Mesenchymal stem cell (in vitro differentiated cells and primary cell): ENCODE data around the gene FCGR3A.
"Not testable (repeated sequence)": the region's sequence is repeated elsewhere in the genome, so short reads cannot be mapped to it uniquely, and the experiment has no call there.

Experiments
- DNase-seq: peaks from one replicate; pipeline ENCODE4 v3.0.0-alpha.2; 2013
- H2AFZ ChIP-seq: one replicate; pipeline ENCODE4 v1.6.1; 2013; ENCODE audit warnings: low read depth, mild to moderate bottlenecking, control low read depth, inconsistent platforms, low read length, moderate library complexity
- H2AK5ac ChIP-seq: 2 replicates; pipeline ENCODE4 v1.6.1; 2013; ENCODE audit warnings: low read length, moderate library complexity, mild to moderate bottlenecking, inconsistent platforms; ENCODE audit not compliant: severe bottlenecking
- H2BK120ac ChIP-seq: one replicate; pipeline ENCODE4 v1.6.1; 2013; ENCODE audit warnings: low read depth, mild to moderate bottlenecking, inconsistent platforms, low read length, moderate library complexity
- H2BK12ac ChIP-seq, 2 experiments: one replicate each; pipeline ENCODE4 v1.6.1; 2013; ENCODE audit warnings: inconsistent platforms in 2 of 2, low read length in 2 of 2, mild to moderate bottlenecking in 2 of 2, moderate library complexity in 2 of 2, control low read depth in 1 of 2
- H2BK15ac ChIP-seq: one replicate; pipeline ENCODE4 v1.6.1; 2013; ENCODE audit warnings: mild to moderate bottlenecking, low read depth, inconsistent platforms; ENCODE audit not compliant: poor library complexity, severe bottlenecking
- H2BK5ac ChIP-seq: 2 replicates; pipeline ENCODE4 v1.6.1; 2013; ENCODE audit warnings: low read depth, mild to moderate bottlenecking, low read length, control low read depth, inconsistent platforms; ENCODE audit not compliant: poor library complexity, severe bottlenecking
- H3K14ac ChIP-seq, 2 experiments: one replicate each; pipeline ENCODE4 v1.6.1; 2013; ENCODE audit warnings: inconsistent platforms in 2 of 2, low read length in 2 of 2, control low read depth in 1 of 2, mild to moderate bottlenecking in 1 of 2, moderate library complexity in 1 of 2
- H3K18ac ChIP-seq, 2 experiments: one replicate each; pipeline ENCODE4 v1.6.1; 2013; ENCODE audit warnings: inconsistent platforms in 2 of 2, low read length in 2 of 2, control low read depth in 1 of 2, low read depth in 1 of 2, mild to moderate bottlenecking in 1 of 2
- H3K23ac ChIP-seq, 2 experiments: one replicate each; pipeline ENCODE4 v1.6.1; 2013; ENCODE audit warnings: inconsistent platforms in 2 of 2, low read length in 2 of 2, mild to moderate bottlenecking in 2 of 2, moderate library complexity in 2 of 2, control low read depth in 1 of 2
- H3K27ac ChIP-seq: 2 replicates; pipeline ENCODE4 v1.5.1; 2013; ENCODE audit warnings: mild to moderate bottlenecking, moderate library complexity, low read length, control low read depth, inconsistent platforms; ENCODE audit not compliant: poor library complexity, severe bottlenecking
- H3K27me3 ChIP-seq, 2 experiments: 2 replicates each; pipeline versions ENCODE4 v1.6.1 to v1.7.0; 2013; ENCODE audit warnings: low read length in 2 of 2, mild to moderate bottlenecking in 2 of 2, moderate library complexity in 2 of 2, control low read depth in 1 of 2, inconsistent platforms in 1 of 2; ENCODE audit not compliant: control insufficient read depth in 1 of 2, insufficient read depth in 1 of 2
- H3K36me3 ChIP-seq, 2 experiments: 2 replicates each; pipeline versions ENCODE4 v1.6.1 to v1.7.0; 2013; ENCODE audit warnings: low read length in 2 of 2, control low read depth in 1 of 2, inconsistent platforms in 1 of 2, low read depth in 1 of 2, mild to moderate bottlenecking in 1 of 2; ENCODE audit not compliant: insufficient read depth in 2 of 2, control insufficient read depth in 1 of 2
- H3K4ac ChIP-seq, 2 experiments: one replicate each; pipeline ENCODE4 v1.6.1; 2013; ENCODE audit warnings: inconsistent platforms in 2 of 2, low read length in 2 of 2, mild to moderate bottlenecking in 2 of 2, moderate library complexity in 2 of 2, control low read depth in 1 of 2, low read depth in 1 of 2
- H3K4me1 ChIP-seq: 2 replicates; pipeline ENCODE4 v1.6.1; 2013; ENCODE audit warnings: low read depth, low read length, control low read depth; ENCODE audit not compliant: control insufficient read depth, insufficient read depth
- H3K4me2 ChIP-seq: 2 replicates; pipeline ENCODE4 v1.6.1; 2013; ENCODE audit warnings: low read length, mild to moderate bottlenecking, inconsistent platforms; ENCODE audit not compliant: poor library complexity, severe bottlenecking
- H3K4me3 ChIP-seq, 2 experiments: 2 replicates each; pipeline versions ENCODE4 v1.5.1 to v1.7.0; 2013; ENCODE audit warnings: low read length in 2 of 2, mild to moderate bottlenecking in 2 of 2, control low read depth in 1 of 2, low read depth in 1 of 2; ENCODE audit not compliant: insufficient read depth in 1 of 2
- H3K79me1 ChIP-seq: replicated peaks from 2 replicates; pipeline ENCODE4 v1.6.1; 2013; ENCODE audit warnings: mild to moderate bottlenecking, control low read depth, low read length, inconsistent platforms; ENCODE audit not compliant: poor library complexity, severe bottlenecking
- H3K9ac ChIP-seq: 2 replicates; pipeline ENCODE4 v1.7.0; 2013; ENCODE audit warnings: mild to moderate bottlenecking, low read length, moderate library complexity
- H3K9me3 ChIP-seq: 2 replicates; pipeline ENCODE4 v1.7.0; 2013; ENCODE audit warnings: mild to moderate bottlenecking, low read length; ENCODE audit not compliant: control insufficient read depth
- H4K8ac ChIP-seq: one replicate; pipeline ENCODE4 v1.6.1; 2013; ENCODE audit warnings: inconsistent platforms, mild to moderate bottlenecking, low read length, moderate library complexity
- H4K91ac ChIP-seq: one replicate; pipeline ENCODE4 v1.6.1; 2013; ENCODE audit warnings: mild to moderate bottlenecking, low read length, inconsistent platforms
- WGBS: methylation state at CpG from one replicate; pipeline ENCODE4 v1.1.7; 2013; ENCODE audit warnings: mixed read lengths; 5-methylcytosine and 5-hydroxymethylcytosine counted together

FCGR3A gene

GRCh38 chr1:161589365-161589764, 39.7 kb upstream of the FCGR3A start:
- DNase-seq, H2AK5ac ChIP-seq, H2BK12ac ChIP-seq, H3K23ac ChIP-seq, H3K4me1 ChIP-seq, H3K18ac ChIP-seq, H3K4me2 ChIP-seq, H3K27ac ChIP-seq, H2BK15ac ChIP-seq, H3K9ac ChIP-seq, H3K14ac ChIP-seq, H3K36me3 ChIP-seq, H3K4me3 ChIP-seq, H2BK5ac ChIP-seq, H3K4ac ChIP-seq, H2AFZ ChIP-seq, H2BK120ac ChIP-seq, H3K27me3 ChIP-seq, H3K79me1 ChIP-seq, H3K9me3 ChIP-seq: not testable (repeated sequence)
- H4K8ac ChIP-seq, result peak overlapping the region; percentile 37
- peak overlapping the region; percentile 68 for H4K91ac ChIP-seq
- WGBS, result 85% methylated on average over 5 of the region's 8 CpGs

GRCh38 chr1:161588596-161588995, 39.0 kb upstream of the FCGR3A start:
- not testable (repeated sequence) for H3K4me3 ChIP-seq, H3K18ac ChIP-seq, H2BK5ac ChIP-seq, H3K4me1 ChIP-seq, H3K27ac ChIP-seq, H3K9me3 ChIP-seq, H2BK15ac ChIP-seq, H4K8ac ChIP-seq, H2BK120ac ChIP-seq, H3K36me3 ChIP-seq, H4K91ac ChIP-seq, H3K4ac ChIP-seq, H3K79me1 ChIP-seq, H2BK12ac ChIP-seq, H3K23ac ChIP-seq, H3K27me3 ChIP-seq, H2AK5ac ChIP-seq, H3K14ac ChIP-seq, H3K9ac ChIP-seq, H3K4me2 ChIP-seq, DNase-seq, H2AFZ ChIP-seq
- no CpG with 5 or more reads among the region's 6 CpGs for WGBS

- H2BK120ac ChIP-seq, H3K36me3 ChIP-seq, H2BK12ac ChIP-seq, H4K91ac ChIP-seq, H3K4me2 ChIP-seq, H3K23ac ChIP-seq, H3K4me3 ChIP-seq, H2BK15ac ChIP-seq, H3K79me1 ChIP-seq, H3K4me1 ChIP-seq, H2AFZ ChIP-seq, H3K14ac ChIP-seq, H3K27ac ChIP-seq, H2AK5ac ChIP-seq, H4K8ac ChIP-seq, H3K9me3 ChIP-seq, H2BK5ac ChIP-seq, DNase-seq, H3K4ac ChIP-seq, H3K18ac ChIP-seq, H3K9ac ChIP-seq, H3K27me3 ChIP-seq: not testable (repeated sequence)
- no CpG with 5 or more reads among the region's 4 CpGs for WGBS
Measured at GRCh38 chr1:161582882-161583281, 33.3 kb upstream of the FCGR3A start.

GRCh38 chr1:161580879-161581537, 31.4 kb upstream of the FCGR3A start:
- H3K27me3 ChIP-seq, H2BK120ac ChIP-seq, H3K4me1 ChIP-seq, H4K91ac ChIP-seq, DNase-seq, H3K18ac ChIP-seq, H3K4me2 ChIP-seq, H2AFZ ChIP-seq, H2BK15ac ChIP-seq, H2AK5ac ChIP-seq, H3K4me3 ChIP-seq, H2BK5ac ChIP-seq, H4K8ac ChIP-seq, H3K27ac ChIP-seq, H3K4ac ChIP-seq, H2BK12ac ChIP-seq, H3K9me3 ChIP-seq, H3K9ac ChIP-seq, H3K36me3 ChIP-seq, H3K79me1 ChIP-seq, H3K23ac ChIP-seq, H3K14ac ChIP-seq: not testable (repeated sequence)
- WGBS, result no CpG with 5 or more reads among the region's 4 CpGs
